AG04450 (cell line): ENCODE measurements around the gene SP100. TPM values are rescaled to one million over a fixed set of nuclear protein-coding genes. Genes with fewer than 3 reads are reported as not detected.

Source experiments
- CTCF ChIA-PET: fragments of 300-600, 350-600 bp; formaldehyde crosslinking; extraction: SDS; loops from one replicate; lab custom pipeline; 2022; ENCODE audit warnings: antibody characterized with exemption, inconsistent platforms; lab: Charles Lee
- POLR2A ChIA-PET: fragments of 350-600 bp; formaldehyde crosslinking; extraction: SDS; loops from one replicate; lab custom pipeline; 2021; ENCODE audit warnings: antibody characterized with exemption, inconsistent platforms; lab: Yijun Ruan, JAX
- DNase-seq: peaks from one replicate; pipeline ENCODE4 v3.0.0-alpha.2; 2011; ENCODE audit warnings: low read depth, low spot score
- H3K27ac ChIP-seq: one replicate; pipeline ENCODE4 v1.5.1; 2012; ENCODE audit warnings: low read depth, low read length, control low read depth
- H3K27me3 ChIP-seq: one replicate; pipeline ENCODE4 v1.6.0; 2012; ENCODE audit warnings: low read length; ENCODE audit not compliant: control insufficient read depth, insufficient read depth
- H3K4me3 ChIP-seq: 2 replicates; pipeline ENCODE4 v1.5.1; 2011; ENCODE audit warnings: mild to moderate bottlenecking, low read depth, low read length, control low read depth
- H3K9me3 ChIP-seq: 2 replicates; pipeline ENCODE4 v1.5.1; 2012; ENCODE audit warnings: low read length; ENCODE audit not compliant: control insufficient read depth, insufficient read depth
- CTCF ChIP-seq: IDR thresholded peaks from 2 replicates; pipeline ENCODE4 v1.5.1; 2011; ENCODE audit warnings: low read depth, low read length, control low read depth, inconsistent platforms
- polyA plus RNA-seq: library from polyadenylated mRNA; depleted of rRNA; stranded (reverse); fragments of >200 nt; gene quantifications from 2 replicates; pipeline ENCODE4 v1.2.3, GENCODE V29; 2011

SP100 gene
- polyA plus RNA-seq, 1 experiment: 71.2 TPM

GRCh38 chr2:230439590-230439989, 23.6 kb downstream of the SP100 start:
- POLR2A ChIA-PET: no interaction called here
- no peak overlapping the region for H3K4me3 ChIP-seq
- H3K27ac ChIP-seq: no peak overlapping the region
- DNase-seq: no peak
- H3K27me3 ChIP-seq: no peaks in the 10 kb centered on the region
- CTCF ChIA-PET: no interaction called here
- H3K9me3 ChIP-seq: no peaks in the 10 kb centered on the region
- TF ChIP-seq CTCF: no peak

GRCh38 chr2:230441227-230441897, 25.4 kb downstream of the SP100 start:
- Histone ChIP-seq H3K27ac (no peak overlapping the region), H3K27me3 (no peaks in the 10 kb centered on the region), H3K4me3 (no peak overlapping the region), H3K9me3 (no peaks in the 10 kb centered on the region)
- TF ChIP-seq CTCF: no peak
- CTCF ChIA-PET: no interaction called here
- DNase-seq: no peak
- POLR2A ChIA-PET: no interaction called here

- no peaks in the 10 kb centered on the region for H3K27me3 ChIP-seq
- POLR2A ChIA-PET: no interaction called here
- CTCF ChIA-PET: no interaction called here
- no peak overlapping the region for H3K4me3 ChIP-seq
- DNase-seq: no peak
- TF ChIP-seq CTCF: no peak
- no peaks in the 10 kb centered on the region for H3K9me3 ChIP-seq
- H3K27ac ChIP-seq: no peak overlapping the region
Measured at GRCh38 chr2:230443541-230443940, 27.5 kb downstream of the SP100 start.

DNA sequence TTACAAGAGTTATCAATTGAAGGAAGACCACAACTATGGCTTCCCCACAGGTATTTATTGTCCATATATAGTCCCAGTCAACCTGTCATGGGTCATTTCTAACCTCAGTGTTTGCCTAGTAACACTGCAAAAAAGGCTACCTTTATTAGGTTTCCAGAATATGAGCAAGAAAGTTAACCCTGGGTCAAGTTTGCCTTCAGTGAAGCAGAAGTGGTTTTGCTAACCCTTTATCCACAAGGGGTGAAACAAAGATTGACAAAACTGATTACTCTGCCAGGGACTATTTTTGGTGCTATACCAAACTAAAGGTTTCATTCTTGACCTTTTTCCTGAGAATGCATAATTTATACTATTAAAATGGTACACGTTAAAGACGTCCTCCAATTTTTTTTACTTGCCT, 28.8 kb downstream of the SP100 start:
- Histone ChIP-seq H3K27me3 (no peaks in the 10 kb centered on the region), H3K4me3 (no peak overlapping the region), H3K9me3 (no peaks in the 10 kb centered on the region), H3K27ac (no peak overlapping the region)
- ChIA-PET CTCF (no interaction called here), POLR2A (no interaction called here)
- no peak for TF ChIP-seq CTCF
- no peak for DNase-seq

DNA sequence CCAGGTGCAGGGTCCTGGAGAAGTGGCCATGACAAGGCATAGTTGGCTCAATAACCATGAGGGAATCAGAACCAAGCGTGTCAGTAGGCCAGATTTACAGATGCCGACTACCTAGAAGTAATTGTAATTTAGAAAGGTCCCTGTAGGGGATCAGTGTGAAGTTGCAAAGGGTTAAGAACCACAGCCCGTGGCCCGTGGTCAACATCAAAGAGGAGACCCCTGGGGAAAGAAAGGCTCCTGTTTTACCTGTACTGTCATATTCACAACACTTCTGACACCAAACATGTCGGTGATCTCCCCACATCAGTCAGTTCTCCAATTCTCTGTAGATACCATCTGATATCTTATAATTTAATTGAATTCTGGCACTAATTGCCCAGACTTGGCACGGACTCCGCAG, 31.0 kb downstream of the SP100 start:
- TF ChIP-seq CTCF: no peak
- POLR2A ChIA-PET: no interaction called here
- no peaks in the 10 kb centered on the region for H3K9me3 ChIP-seq
- no peak overlapping the region for H3K4me3 ChIP-seq
- no peaks in the 10 kb centered on the region for H3K27me3 ChIP-seq
- no peak for DNase-seq
- CTCF ChIA-PET: no interaction called here
- H3K27ac ChIP-seq: no peak overlapping the region
